K562 (cell line): ENCODE measurements around the gene SYMPK. TPM values are rescaled to one million over a fixed set of nuclear protein-coding genes. Genes with fewer than 3 reads are reported as not detected.

Experiments used
- ATAC-seq: fragments of 200-7000 bp; cut with Tn5 transposase; 3 replicates; pipeline ENCODE4 v1.9.1; 2020; ENCODE audit warnings: moderate library complexity
- BruUV-seq: library from RNA; stranded (reverse); fragments of 400-500 nt; replicated peaks from 2 replicates; lab custom pipeline; 2021; lab: Mats Ljungman, UMichigan
- CTCF ChIA-PET: fragments of 300-600 bp; formaldehyde crosslinking; extraction: SDS; loops from one replicate; lab custom pipeline; 2021; ENCODE audit warnings: low intra/inter-chr PET ratio; lab: Yijun Ruan, JAX
- POLR2A ChIA-PET: fragments of 300-600, 350-650 bp; sonication (Branson Sonifier 250); formaldehyde crosslinking; extraction: SDS; loops from one replicate; lab custom pipeline; 2021; ENCODE audit warnings: antibody characterized with exemption, inconsistent platforms; lab: Yijun Ruan, JAX
- DNase-seq, 4 experiments: peaks; one replicate each; pipeline versions ENCODE4 v3.0.0 to v3.0.0-alpha.2; 2011 to 2018; ENCODE audit warnings: low spot score in 3 of 4, mixed read lengths in 3 of 4; ENCODE audit errors: extremely low read depth in 1 of 4
- FAIRE-seq: peaks from 2 replicates; lab custom pipeline; 2011; peaks lifted over from hg19 to GRCh38; lab: Jason Lieb, UNC
- H2AFZ ChIP-seq: 2 replicates; pipeline ENCODE4 v1.6.0; 2011; ENCODE audit warnings: low read depth, low read length, control low read depth, inconsistent platforms
- H3K27ac ChIP-seq: fragments of 200-600 bp; 3 replicates; pipeline ENCODE4 v1.8.0; 2011; ENCODE audit warnings: low read depth, mild to moderate bottlenecking, control low read depth, inconsistent platforms, low read length, moderate library complexity, mixed read lengths; ENCODE audit errors: extremely low read depth
- H3K27me3 ChIP-seq, 2 experiments: fragments of 300-600 bp in 1 of 2; 2 replicates in 1 of 2; 3 replicates in 1 of 2; pipeline versions ENCODE4 v1.6.0 to v1.8.0; 2011; ENCODE audit warnings: inconsistent platforms in 2 of 2, low read length in 2 of 2, mild to moderate bottlenecking in 1 of 2, mixed read lengths in 1 of 2, moderate library complexity in 1 of 2; ENCODE audit not compliant: control insufficient read depth in 2 of 2, insufficient read depth in 2 of 2
- H3K36me3 ChIP-seq: fragments of 300-600 bp; 3 replicates; pipeline ENCODE4 v1.8.0; 2011; ENCODE audit warnings: mild to moderate bottlenecking, low read length, inconsistent platforms; ENCODE audit not compliant: control insufficient read depth, insufficient read depth
- H3K4me1 ChIP-seq, 2 experiments: fragments of 200-600 bp in 1 of 2; replicated peaks in 1 of 2; 2 replicates in 1 of 2; 3 replicates in 1 of 2; pipeline versions ENCODE4 v1.5.1 to v1.8.0; 2011; ENCODE audit warnings: inconsistent platforms in 2 of 2, low read length in 2 of 2, mild to moderate bottlenecking in 1 of 2, mixed read lengths in 1 of 2, moderate library complexity in 1 of 2; ENCODE audit not compliant: control insufficient read depth in 2 of 2, insufficient read depth in 2 of 2
- H3K4me2 ChIP-seq: 2 replicates; pipeline ENCODE4 v1.6.1; 2011; ENCODE audit warnings: low read length, control low read depth, inconsistent platforms, mixed read lengths; ENCODE audit not compliant: insufficient read depth
- H3K4me3 ChIP-seq: fragments of 200-600 bp; sonication (generic), shearing (Covaris generic); 2 replicates; pipeline ENCODE4 v1.5.1; 2016; ENCODE audit warnings: control low read depth, inconsistent platforms
- H3K79me2 ChIP-seq: fragments of 200-600 bp; 3 replicates; pipeline ENCODE4 v1.8.0; 2011; ENCODE audit warnings: low read length, inconsistent platforms; ENCODE audit not compliant: control insufficient read depth, insufficient read depth
- H3K9ac ChIP-seq, 2 experiments: 2 replicates each; pipeline versions ENCODE4 v1.6.0 to v1.6.1; 2011; ENCODE audit warnings: low read depth in 2 of 2, low read length in 2 of 2, control low read depth in 1 of 2, inconsistent platforms in 1 of 2, mild to moderate bottlenecking in 1 of 2, mixed read lengths in 1 of 2; ENCODE audit not compliant: insufficient read depth in 1 of 2
- H3K9me1 ChIP-seq: one replicate; pipeline ENCODE4 v1.6.0; 2011; ENCODE audit warnings: inconsistent platforms, mild to moderate bottlenecking, low read length, moderate library complexity; ENCODE audit not compliant: control insufficient read depth, insufficient read depth
- H3K9me3 ChIP-seq: replicated peaks from 2 replicates; pipeline ENCODE4 v1.5.1; 2011; ENCODE audit warnings: low read depth, low read length, inconsistent platforms; ENCODE audit not compliant: control insufficient read depth, insufficient read depth
- H4K20me1 ChIP-seq: replicated peaks from 2 replicates; pipeline ENCODE4 v1.6.1; 2011; ENCODE audit warnings: low read length, inconsistent platforms, mixed read lengths; ENCODE audit not compliant: control insufficient read depth, insufficient read depth
- FUS ChIP-seq: fragments of 200-400 bp; formaldehyde crosslinking; optimal IDR thresholded peaks from 2 replicates; pipeline ENCODE3; 2017; ENCODE audit warnings: low read depth, low read length
- POLR2G ChIP-seq: fragments of 200-400 bp; formaldehyde crosslinking; IDR thresholded peaks from 2 replicates; pipeline ENCODE4 v1.6.1; 2017; ENCODE audit warnings: low read depth, mild to moderate bottlenecking, antibody characterized with exemption, low read length, moderate library complexity
- WGBS: fragments of 100-300 bp; shearing (Covaris generic); methylation state at CpG from one replicate; pipeline ENCODE4 v1.1.6; 2016; ENCODE audit warnings: low coverage, mixed read lengths; ENCODE audit not compliant: insufficient coverage; ENCODE audit errors: missing lambda C conversion rate; 5-methylcytosine and 5-hydroxymethylcytosine counted together
- in situ Hi-C: fragments of 300-500 bp; cut with MboI; formaldehyde crosslinking; loops from 4 replicates; pipeline ENCODE4 v1.15.0; 2018; ENCODE audit warnings: inconsistent platforms, mixed read lengths
- intact Hi-C: fragments of 100-400 bp; cut with micrococcal nuclease; formaldehyde crosslinking; loops from 2 replicates; pipeline ENCODE4 v1.14.2; 2022
- polyA plus RNA-seq, 8 experiments: library from polyadenylated mRNA; depleted of rRNA in 4 of 8; stranded (reverse) in 5 of 8; unstranded in 3 of 8; fragments of >200 nt; fragmentation: Nextera tagmentation in 2 of 8; fragmentation: Illumina TruSeq in 1 of 8; extraction: Ambion mirVana in 2 of 8; extraction: Trizol in 1 of 8; gene quantifications; 2 replicates each; pipeline versions ENCODE4 v1.2.1 to v1.2.3, GENCODE V29; 2011 to 2014; ENCODE audit warnings: inconsistent platforms in 1 of 8, missing spikeins in 1 of 8
- total RNA-seq, 7 experiments: library from RNA; depleted of rRNA in 6 of 7; stranded (reverse); fragments of >200 nt in 6 of 7; fragmentation: Illumina TruSeq in 2 of 7; extraction: Trizol in 2 of 7; gene quantifications; 2 replicates each; pipeline versions ENCODE4 v1.2.1 to v1.2.3, GENCODE V29; 2011 to 2021; ENCODE audit warnings: low replicate concordance in 1 of 7
- TF ChIP-seq, protein P1 (sequence below): sonication (generic); formaldehyde crosslinking; IDR thresholded peaks from 2 replicates; pipeline ENCODE4 v1.8.0; 2022; ENCODE audit warnings: mild to moderate bottlenecking, low read depth, missing genetic modification reagents

SYMPK gene
- total and polyA plus RNA-seq, 9 of the 15 experiments (the other 6 are each of a cell fraction or from before 2014, with no cell fraction given): 0.73 to 95.5 (median 58.4) TPM

DNA sequence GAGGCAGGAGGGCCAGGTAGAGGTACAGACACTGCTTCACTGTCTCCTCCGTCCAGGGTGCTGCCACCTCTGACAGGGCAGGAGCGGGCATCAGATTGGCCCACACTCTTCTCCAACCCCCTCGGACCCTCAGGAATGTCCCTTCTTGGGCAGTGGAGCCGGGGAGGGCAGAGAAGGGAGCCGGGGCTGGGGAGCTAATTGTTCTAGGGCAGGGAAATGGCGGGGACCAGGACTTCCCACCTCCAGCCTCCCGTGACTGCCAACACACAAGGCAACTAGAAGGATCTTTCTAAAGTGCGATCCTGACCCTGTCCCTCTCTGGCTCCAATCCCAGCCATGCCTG, 37.7 kb downstream of the SYMPK start (continued):
- TF ChIP-seq, protein P1, sequence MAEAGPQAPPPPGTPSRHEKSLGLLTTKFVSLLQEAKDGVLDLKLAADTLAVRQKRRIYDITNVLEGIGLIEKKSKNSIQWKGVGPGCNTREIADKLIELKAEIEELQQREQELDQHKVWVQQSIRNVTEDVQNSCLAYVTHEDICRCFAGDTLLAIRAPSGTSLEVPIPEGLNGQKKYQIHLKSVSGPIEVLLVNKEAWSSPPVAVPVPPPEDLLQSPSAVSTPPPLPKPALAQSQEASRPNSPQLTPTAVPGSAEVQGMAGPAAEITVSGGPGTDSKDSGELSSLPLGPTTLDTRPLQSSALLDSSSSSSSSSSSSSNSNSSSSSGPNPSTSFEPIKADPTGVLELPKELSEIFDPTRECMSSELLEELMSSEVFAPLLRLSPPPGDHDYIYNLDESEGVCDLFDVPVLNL (CRISPR knock-in tag): no peak
- TF ChIP-seq, all 486 proteins: peak for 0

DNA sequence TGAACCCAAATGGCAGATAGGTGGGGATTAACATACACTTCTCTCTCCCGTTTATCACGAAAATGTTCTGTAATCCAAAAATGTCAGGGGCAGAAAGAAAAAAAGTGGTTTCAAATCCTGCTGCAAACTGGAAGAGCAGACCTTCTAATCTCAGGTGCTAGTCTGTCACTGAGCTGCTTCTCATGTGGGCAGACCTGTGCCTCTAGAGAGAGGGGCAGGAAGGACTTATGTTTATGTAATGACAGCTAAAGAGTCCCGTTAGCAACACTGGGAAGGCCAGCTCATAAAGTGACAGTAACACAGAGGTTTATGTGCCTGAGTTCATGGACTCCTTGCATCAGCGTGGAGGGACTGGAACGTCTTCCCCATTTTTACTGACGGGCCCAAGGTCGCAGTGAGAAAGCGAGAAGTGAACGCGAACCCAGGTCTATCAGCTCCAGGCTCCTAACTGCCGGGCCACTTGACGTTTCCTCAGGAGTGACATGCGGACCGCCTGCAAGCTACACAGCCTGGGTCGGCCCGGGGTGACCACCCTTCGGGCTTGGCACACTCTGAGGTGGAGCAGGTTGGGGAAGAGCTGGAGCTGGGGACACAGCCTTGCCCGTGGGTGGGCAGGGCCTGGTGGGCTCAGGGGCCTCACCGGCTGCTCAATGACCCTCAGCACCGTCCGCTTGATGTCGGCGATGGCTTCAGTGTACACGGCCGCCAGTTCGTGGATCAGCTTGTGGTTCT, 38.2 kb downstream of the SYMPK start:
- no peak for FAIRE-seq
- Histone ChIP-seq H2AFZ (no peak overlapping the region), H3K36me3 (peaks cover 96% of the 10 kb centered on the region; the same call in 2 of the 3 replicates), H4K20me1 (0 out of 2 replicates have a peak, but pooled peaks cover 9% of the 10 kb centered on the region), H3K9me3 (no peaks in the 10 kb centered on the region), H3K4me1 (peaks cover 0 to 10% of the 10 kb centered on the region in 2 experiments; a peak in 1 of 5 replicates), H3K4me2 (no peak overlapping the region)
- ATAC-seq: no peak
- 89% methylated on average over 26 of the region's 26 CpGs for WGBS
- DNase-seq: no peak
- intact Hi-C loops (no loop called here), in situ Hi-C loops (no loop called here)
- no TSS peak for BruUV-seq
- TF ChIP-seq FUS: no peak
- 0 out of 2 replicates have a peak, but pooled peaks have one; percentile 33 for TF ChIP-seq POLR2G
- TF ChIP-seq, all 486 proteins: peak for 1
- Histone ChIP-seq H3K27me3 (no peaks in the 10 kb centered on the region), H3K4me3 (no peak overlapping the region), H3K79me2 (no peaks in the 10 kb centered on the region), H3K9ac (peak overlapping the region in 1 of 2 experiments; percentile 26; a peak in 1 of 4 replicates), H3K27ac (no peak overlapping the region), H3K9me1 (peaks cover 6% of the 10 kb centered on the region)
- ChIA-PET POLR2A (interaction anchor here (0.7 to 1.1 kb wide), 3 partner anchors 23 to 156 kb away, joined by 3 read pairs; no protein-coding TSS in a partner anchor), CTCF (no interaction called here)
